HG03280 (cell line): ENCODE results near the gene AHI1.
"Not testable (repeated sequence)": the region's sequence is repeated elsewhere in the genome, so short reads cannot be mapped to it uniquely, and the experiment has no call there.

Experiments used
- ATAC-seq: cut with Tn5 transposase; IDR thresholded peaks from one replicate; pipeline ENCODE4 v1.9.1; 2021; ENCODE audit warnings: mild to moderate bottlenecking, moderate library complexity; ENCODE audit not compliant: unreplicated experiment

The AHI1 gene

GRCh38 chr6:135269481-135269891 lies 228.1 kb downstream of the AHI1 start:
- ATAC-seq = no peak

GRCh38 chr6:135268740-135269139 lies 228.8 kb downstream of the AHI1 start:
- no peak for ATAC-seq

- no peak for ATAC-seq
Observed at GRCh38 chr6:135268263-135268662, 229.3 kb downstream of the AHI1 start.

GRCh38 chr6:135267085-135267484 lies 230.5 kb downstream of the AHI1 start:
- ATAC-seq = no peak

- no peak for ATAC-seq
Observed at GRCh38 chr6:135266675-135267074, 230.9 kb downstream of the AHI1 start.

GRCh38 chr6:135265278-135265677 lies 232.3 kb downstream of the AHI1 start:
- no peak for ATAC-seq

GRCh38 chr6:135261872-135262725 lies 235.4 kb downstream of the AHI1 start:
- ATAC-seq = no peak

GRCh38 chr6:135260612-135261011 lies 236.9 kb downstream of the AHI1 start:
- no peak for ATAC-seq

GRCh38 chr6:135258970-135259369 lies 238.6 kb downstream of the AHI1 start:
- no peak for ATAC-seq

GRCh38 chr6:135257631-135258405 lies 239.7 kb downstream of the AHI1 start:
- no peak for ATAC-seq

GRCh38 chr6:135256866-135257265 lies 240.7 kb downstream of the AHI1 start:
- no peak for ATAC-seq

GRCh38 chr6:135254471-135254870 lies 243.1 kb downstream of the AHI1 start:
- no peak for ATAC-seq

- no peak for ATAC-seq
Observed at GRCh38 chr6:135251498-135252441, 245.8 kb downstream of the AHI1 start.

GRCh38 chr6:135250751-135251497 lies 246.6 kb downstream of the AHI1 start:
- ATAC-seq = no peak

GRCh38 chr6:135250234-135250633 lies 247.3 kb downstream of the AHI1 start:
- no peak for ATAC-seq

GRCh38 chr6:135246412-135247012 lies 251.0 kb downstream of the AHI1 start:
- ATAC-seq = not testable (repeated sequence)

GRCh38 chr6:135244805-135245204 lies 252.7 kb downstream of the AHI1 start:
- ATAC-seq = no peak

- ATAC-seq = no peak
Observed at GRCh38 chr6:135243871-135244796, 253.4 kb downstream of the AHI1 start.

- no peak for ATAC-seq
Observed at GRCh38 chr6:135240711-135241110, 256.8 kb downstream of the AHI1 start.
